NCI-H1092 treated with DMSO at 0.1 percent for 48 hours (cell line): Measurements from ENCODE around the gene ZNHIT2.

ENCODE experiments used
- DNase-seq: peaks from one replicate; lab custom pipeline; 2025; lab: John Stamatoyannopoulos, UW

The ZNHIT2 gene

DNA sequence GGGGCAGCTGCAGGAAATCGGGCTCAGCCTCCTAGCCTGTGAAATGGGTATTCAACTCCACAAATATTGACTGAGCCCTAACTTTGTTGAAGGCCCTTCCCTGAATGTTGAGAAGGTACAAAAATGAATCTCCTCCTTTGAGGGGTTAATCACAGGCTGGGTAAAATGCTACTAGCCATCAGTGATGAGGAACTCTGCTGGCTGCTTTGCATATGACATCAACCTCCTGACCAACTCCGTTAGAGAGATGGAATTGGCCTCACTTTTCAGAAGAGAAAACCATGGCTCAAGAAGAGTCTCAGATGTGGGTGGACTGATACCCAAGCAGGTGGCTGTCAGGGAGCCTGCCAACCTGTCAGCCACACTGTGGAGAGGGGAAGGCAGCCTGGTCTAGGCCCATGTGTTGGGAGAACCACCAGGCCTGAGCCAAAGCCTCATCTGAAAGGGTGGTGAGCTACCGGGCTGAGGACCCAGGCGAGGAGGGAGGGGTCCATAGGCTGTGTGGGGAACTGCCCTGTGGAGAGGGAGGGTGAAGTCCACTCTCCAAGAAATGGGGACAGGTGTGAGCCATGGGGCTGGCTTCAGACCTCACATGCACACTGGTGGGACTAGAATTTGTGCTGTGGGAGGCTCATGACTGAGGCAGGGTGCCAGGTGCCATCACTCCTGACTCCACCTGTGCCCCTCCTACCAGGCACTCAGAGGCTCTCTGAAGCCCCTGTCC lies 45.4 kb downstream of the ZNHIT2 start:
- DNase-seq = no peak

DNA sequence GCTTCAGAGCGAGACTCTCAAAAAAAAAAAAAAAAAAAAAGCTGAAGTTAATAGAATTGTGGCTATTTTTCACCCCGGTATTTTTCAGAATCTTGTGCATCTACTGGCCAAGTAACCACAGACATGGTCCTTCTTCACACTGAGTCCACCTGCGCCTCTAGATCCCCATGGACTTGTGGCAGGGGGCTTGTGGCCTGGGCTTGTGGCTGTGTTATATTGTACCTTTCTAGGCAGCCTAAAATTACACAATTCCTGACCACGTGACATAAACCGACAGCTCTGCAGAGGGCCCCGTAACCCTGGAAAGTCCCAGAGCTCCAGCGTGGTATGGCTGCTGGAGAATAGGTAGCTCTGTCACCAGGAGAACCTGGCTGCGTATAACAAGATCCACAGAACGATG lies 48.3 kb downstream of the ZNHIT2 start:
- DNase-seq = no peak

DNA sequence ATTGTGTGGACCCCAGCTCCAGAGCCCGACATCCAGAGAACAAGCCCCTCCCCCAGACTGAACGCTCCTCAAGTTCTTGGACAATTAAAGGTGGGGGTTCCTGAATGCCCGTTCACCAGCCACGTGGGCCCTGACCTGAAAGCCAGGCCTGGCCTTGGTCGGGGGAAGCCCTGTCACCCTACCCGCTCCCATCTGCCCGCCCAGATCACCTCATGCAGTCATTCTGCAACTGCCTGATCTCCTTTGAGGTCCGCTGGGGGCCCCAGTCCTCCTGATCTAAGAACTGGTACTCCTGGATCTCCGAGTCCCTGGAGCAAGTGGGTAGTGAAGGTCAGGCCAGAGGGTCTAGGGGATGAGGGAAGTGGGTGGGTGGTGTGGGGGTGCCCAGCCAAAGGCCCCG lies 50.1 kb downstream of the ZNHIT2 start:
- no peak for DNase-seq

DNA sequence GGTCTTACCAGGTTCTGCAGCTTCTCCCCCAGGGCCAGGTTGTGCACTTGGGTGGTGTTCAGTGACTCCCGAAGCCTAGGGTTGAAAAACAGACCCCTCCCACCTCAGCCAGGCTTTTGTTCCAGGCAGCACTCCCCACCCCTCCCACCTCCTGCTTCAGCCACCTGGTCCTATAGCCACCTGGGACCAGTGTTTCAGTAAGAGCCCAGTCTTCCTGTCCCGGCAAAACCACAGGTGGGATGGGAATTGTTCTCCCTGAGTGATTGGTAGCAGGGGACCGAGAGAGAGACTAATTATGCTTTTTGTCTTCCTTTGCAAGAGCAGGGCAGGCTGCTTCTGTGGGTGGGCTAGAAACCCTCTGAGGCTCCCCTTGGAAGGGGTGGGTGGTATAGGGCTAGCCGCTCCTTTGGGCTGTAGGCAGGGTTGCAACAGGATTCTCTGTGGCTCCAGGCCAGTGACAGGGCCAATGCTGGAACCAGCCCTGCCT lies 50.7 kb downstream of the ZNHIT2 start:
- no peak for DNase-seq
